Activated naive CD4-positive, alpha-beta T cell treated with anti-CD3 and anti-CD28 coated beads for 36 hours (primary cell): ENCODE data around the gene PYGB. TPM values are rescaled to one million over a fixed set of nuclear protein-coding genes. Genes with fewer than 3 reads are reported as not detected.

ENCODE experiments used
- CTCF ChIA-PET: fragments of 350-600 bp; sonication (Branson Sonifier 250); formaldehyde crosslinking; loops from one replicate; lab custom pipeline; 2021; ENCODE audit warnings: antibody characterized with exemption; lab: Charles Lee
- DNase-seq: peaks from one replicate; pipeline ENCODE4 v3.0.0-alpha.2; 2020
- H3K27ac Mint-ChIP-seq: one replicate; pipeline ENCODE4 v1.8.0; 2021; ENCODE audit warnings: mild to moderate bottlenecking, mixed read lengths
- H3K27me3 Mint-ChIP-seq: one replicate; pipeline ENCODE4 v1.8.0; 2021; ENCODE audit warnings: low read depth, mixed read lengths
- H3K36me3 Mint-ChIP-seq: one replicate; pipeline ENCODE4 v1.8.0; 2021; ENCODE audit warnings: low read depth, mixed read lengths
- H3K4me1 Mint-ChIP-seq: one replicate; pipeline ENCODE4 v1.8.0; 2021; ENCODE audit warnings: low read depth, mixed read lengths
- H3K4me3 Mint-ChIP-seq: one replicate; pipeline ENCODE4 v1.8.0; 2021; ENCODE audit warnings: mild to moderate bottlenecking, moderate library complexity, mixed read lengths
- H3K9me3 Mint-ChIP-seq: one replicate; pipeline ENCODE4 v1.8.0; 2021; ENCODE audit warnings: mixed read lengths
- intact Hi-C: fragments of 100-400 bp; cut with micrococcal nuclease; formaldehyde crosslinking; loops from one replicate; pipeline ENCODE4 v1.15.1; 2023
- total RNA-seq, 2 experiments: library from RNA; stranded (reverse); gene quantifications; one replicate each; pipeline ENCODE4 v1.2.3, GENCODE V29; 2021

PYGB gene
- total RNA-seq, 2 experiments from 2014 or later, result 19.6 to 20.0 TPM

- intact Hi-C loops, result loop anchor here (2.0 to 5.0 kb wide), 3 partner anchors 48 to 301 kb away; partner anchors contain the start of gene PYGB
- no peak overlapping the region for H3K27ac Mint-ChIP-seq
Measured at GRCh38 chr20:25295386-25296093, 47.7 kb downstream of the PYGB start.

GRCh38 chr20:25296094-25297093, 48.5 kb downstream of the PYGB start:
- intact Hi-C loops, result loop anchor here (2.0 to 5.0 kb wide), 3 partner anchors 49 to 302 kb away; partner anchors contain the start of gene PYGB
- CTCF ChIA-PET, result interaction anchor here (0.6 to 3.9 kb wide), 9 partner anchors 11 to 232 kb away, joined by 3 to 49 read pairs (median 4); no protein-coding TSS in a partner anchor
- Mint-ChIP-seq H3K27ac (no peak overlapping the region), H3K4me1 (no peaks in the 10 kb centered on the region), H3K4me3 (no peak overlapping the region), H3K27me3 (no peaks in the 10 kb centered on the region), H3K9me3 (no peaks in the 10 kb centered on the region), H3K36me3 (peaks cover 1% of the 10 kb centered on the region)
- peak; percentile 49 for DNase-seq

More at GRCh38 chr20:25295386-25296093, 47.7 kb downstream of the PYGB start:
- Mint-ChIP-seq H3K36me3 (peaks cover 1% of the 10 kb centered on the region), H3K4me3 (no peak overlapping the region), H3K27me3 (no peaks in the 10 kb centered on the region), H3K4me1 (no peaks in the 10 kb centered on the region), H3K9me3 (no peaks in the 10 kb centered on the region)
- DNase-seq, result no peak
- CTCF ChIA-PET, result interaction anchor here (0.8 to 3.9 kb wide), 13 partner anchors 12 to 301 kb away, joined by 3 to 49 read pairs (median 4); no protein-coding TSS in a partner anchor

DNA sequence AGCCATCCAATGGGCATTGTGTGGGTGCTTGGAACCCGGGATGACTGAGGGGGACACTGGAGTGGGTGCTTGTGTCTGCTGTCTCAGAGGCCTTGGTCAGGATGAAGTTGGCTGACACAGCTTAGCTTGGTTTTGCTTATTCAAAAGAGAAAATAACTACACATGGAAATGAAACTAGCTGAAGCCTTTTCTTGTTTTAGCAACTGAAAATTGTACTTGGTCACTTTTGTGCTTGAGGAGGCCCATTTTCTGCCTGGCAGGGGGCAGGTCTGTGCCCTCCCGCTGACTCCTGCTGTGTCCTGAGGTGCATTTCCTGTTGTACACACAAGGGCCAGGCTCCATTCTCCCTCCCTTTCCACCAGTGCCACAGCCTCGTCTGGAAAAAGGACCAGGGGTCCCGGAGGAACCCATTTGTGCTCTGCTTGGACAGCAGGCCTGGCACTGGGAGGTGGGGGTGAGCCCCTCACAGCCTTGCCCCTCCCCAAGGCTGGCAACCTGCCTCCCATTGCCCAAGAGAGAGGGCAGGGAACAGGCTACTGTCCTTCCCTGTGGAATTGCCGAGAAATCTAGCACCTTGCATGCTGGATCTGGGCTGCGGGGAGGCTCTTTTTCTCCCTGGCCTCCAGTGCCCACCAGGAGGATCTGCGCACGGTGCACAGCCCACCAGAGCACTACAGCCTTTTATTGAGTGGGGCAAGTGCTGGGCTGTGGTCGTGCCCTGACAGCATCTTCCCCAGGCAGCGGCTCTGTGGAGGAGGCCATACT, 49.4 kb downstream of the PYGB start:
- Mint-ChIP-seq H3K9me3 (no peaks in the 10 kb centered on the region), H3K4me3 (no peak overlapping the region), H3K27ac (no peak overlapping the region), H3K36me3 (peaks cover 1% of the 10 kb centered on the region), H3K4me1 (no peaks in the 10 kb centered on the region), H3K27me3 (no peaks in the 10 kb centered on the region)
- intact Hi-C loops, result loop anchor here (2.0 to 5.0 kb wide), 3 partner anchors 50 to 303 kb away; partner anchors contain the start of gene PYGB
- CTCF ChIA-PET, result interaction anchor here (1.0 kb wide), 1 partner anchor 102 kb away, joined by 3 read pairs; no protein-coding TSS in a partner anchor
- DNase-seq, result no peak

DNA sequence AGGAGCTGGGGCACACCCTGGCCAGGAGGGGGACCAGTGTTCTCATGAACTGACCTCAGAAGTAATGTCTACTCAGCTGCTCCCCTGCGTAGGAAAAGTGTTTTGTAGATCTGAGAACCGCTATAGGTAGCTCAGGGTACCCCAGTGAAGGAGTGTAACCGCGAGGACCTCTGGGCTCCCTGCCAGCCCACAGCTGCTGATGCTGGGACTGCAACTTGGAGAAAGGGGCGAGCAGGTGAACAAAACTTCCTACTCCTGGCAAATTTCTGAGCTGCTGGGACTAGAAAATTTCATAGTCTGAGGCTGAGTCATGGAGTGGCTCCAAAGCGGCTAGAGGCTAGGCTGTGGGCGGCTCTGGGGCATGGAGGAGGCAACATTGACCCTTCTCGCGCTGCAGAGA, 51.9 kb downstream of the PYGB start:
- DNase-seq, result no peak
- H3K4me1 Mint-ChIP-seq, result no peaks in the 10 kb centered on the region
- peak overlapping the region; percentile 39 for H3K27ac Mint-ChIP-seq
- peaks cover under 1% of the 10 kb centered on the region for H3K36me3 Mint-ChIP-seq
- no peaks in the 10 kb centered on the region for H3K9me3 Mint-ChIP-seq
- CTCF ChIA-PET, result interaction anchor here (1.1 to 2.8 kb wide), 3 partner anchors 52 to 99 kb away, joined by 4 to 11 read pairs (median 5); partner anchors contain the start of gene PYGB
- H3K4me3 Mint-ChIP-seq, result no peak overlapping the region
- intact Hi-C loops, result loop anchor here (5.0 kb wide), 1 partner anchor 53 kb away; the partner anchor contains the start of gene PYGB
- no peaks in the 10 kb centered on the region for H3K27me3 Mint-ChIP-seq

GRCh38 chr20:25300496-25301170, 52.7 kb downstream of the PYGB start:
- intact Hi-C loops, result no loop called here
- no peak for DNase-seq
- CTCF ChIA-PET, result interaction anchor here (2.8 kb wide), 1 partner anchor 99 kb away, joined by 11 read pairs; no protein-coding TSS in a partner anchor
- no peak overlapping the region for H3K27ac Mint-ChIP-seq
- no peaks in the 10 kb centered on the region for H3K4me1 Mint-ChIP-seq
- H3K9me3 Mint-ChIP-seq, result no peaks in the 10 kb centered on the region
- H3K27me3 Mint-ChIP-seq, result no peaks in the 10 kb centered on the region
- no peaks in the 10 kb centered on the region for H3K36me3 Mint-ChIP-seq
- H3K4me3 Mint-ChIP-seq, result no peak overlapping the region

DNA sequence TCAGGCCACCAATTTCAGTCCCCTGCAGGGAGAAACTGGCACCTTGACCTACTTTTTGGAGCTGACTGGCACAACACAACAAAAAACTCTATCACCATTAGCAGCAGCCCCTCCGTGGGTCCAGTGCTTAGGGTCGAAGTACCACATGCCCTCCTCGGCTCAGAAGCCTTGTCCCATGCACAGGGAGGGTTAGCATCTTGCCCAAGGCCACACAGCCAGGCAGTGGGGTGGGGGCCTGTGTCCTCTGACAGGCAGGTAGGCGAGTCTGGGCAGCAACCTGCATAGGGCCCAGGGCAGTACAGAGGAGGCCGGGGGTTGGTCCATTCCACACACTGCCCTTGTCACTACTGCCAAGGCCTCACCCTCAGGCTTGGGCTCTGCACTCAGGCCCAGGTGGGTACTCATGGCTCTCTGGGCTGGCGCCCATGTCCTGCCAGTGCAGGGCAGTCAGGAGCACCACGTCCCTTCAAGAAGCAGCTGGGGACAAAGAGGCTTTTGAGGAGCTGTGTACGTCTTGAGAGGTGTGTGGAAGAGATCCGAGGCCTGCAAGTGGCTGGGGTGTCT, 53.6 kb downstream of the PYGB start:
- no peak overlapping the region for H3K27ac Mint-ChIP-seq
- intact Hi-C loops, result no loop called here
- no peaks in the 10 kb centered on the region for H3K9me3 Mint-ChIP-seq
- no peak for DNase-seq
- CTCF ChIA-PET, result interaction anchor here (1.0 to 2.8 kb wide), 2 partner anchors 98 kb away, joined by 4 to 11 read pairs; no protein-coding TSS in a partner anchor
- no peaks in the 10 kb centered on the region for H3K36me3 Mint-ChIP-seq
- H3K4me3 Mint-ChIP-seq, result no peak overlapping the region
- H3K4me1 Mint-ChIP-seq, result no peaks in the 10 kb centered on the region
- H3K27me3 Mint-ChIP-seq, result no peaks in the 10 kb centered on the region

GRCh38 chr20:25302596-25302995, 54.7 kb downstream of the PYGB start:
- Mint-ChIP-seq H3K4me1 (no peaks in the 10 kb centered on the region), H3K4me3 (no peak overlapping the region), H3K9me3 (no peaks in the 10 kb centered on the region), H3K27me3 (no peaks in the 10 kb centered on the region), H3K27ac (no peak overlapping the region), H3K36me3 (no peaks in the 10 kb centered on the region)
- intact Hi-C loops, result no loop called here
- CTCF ChIA-PET, result interaction anchor here (1.0 kb wide), 1 partner anchor 97 kb away, joined by 4 read pairs; no protein-coding TSS in a partner anchor
- no peak for DNase-seq

DNA sequence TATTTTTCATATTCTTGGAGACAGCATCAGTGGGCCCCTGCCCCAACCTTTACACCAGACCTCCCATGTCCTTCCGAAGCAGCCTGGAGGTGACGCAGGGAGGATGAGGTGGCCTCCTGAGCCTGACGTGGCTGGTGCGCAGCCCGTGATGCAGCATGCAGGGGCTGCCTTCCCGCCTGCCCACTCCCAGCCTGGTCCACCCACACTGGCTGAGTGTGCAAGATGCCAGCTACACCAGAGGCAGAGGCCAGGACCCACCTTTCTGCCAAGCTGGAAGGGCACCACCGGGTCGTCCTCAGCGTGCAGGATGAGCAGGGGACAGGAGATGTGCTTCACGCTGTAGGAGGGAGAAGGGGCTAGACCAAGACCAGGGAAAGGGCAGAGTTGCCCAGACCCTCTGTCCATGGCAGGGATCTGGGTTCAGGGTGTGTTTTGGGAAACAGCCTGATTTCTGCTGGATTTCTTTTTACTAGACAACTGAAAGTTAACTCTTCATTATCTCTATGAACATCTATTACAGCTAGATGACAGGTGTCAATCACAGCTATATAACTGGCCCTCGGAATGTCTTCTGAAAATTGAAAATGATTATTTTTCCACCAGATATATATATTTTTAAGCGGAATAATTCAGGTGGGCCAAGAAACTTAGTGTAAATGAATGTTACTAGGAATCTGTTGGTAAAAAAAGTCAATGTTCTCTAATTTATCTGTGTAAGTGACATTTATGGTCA, 55.6 kb downstream of the PYGB start:
- Mint-ChIP-seq H3K36me3 (no peaks in the 10 kb centered on the region), H3K9me3 (no peaks in the 10 kb centered on the region), H3K27ac (no peak overlapping the region), H3K27me3 (no peaks in the 10 kb centered on the region), H3K4me1 (no peaks in the 10 kb centered on the region), H3K4me3 (no peak overlapping the region)
- intact Hi-C loops, result no loop called here
- CTCF ChIA-PET, result no interaction called here
- no peak for DNase-seq

GRCh38 chr20:25304025-25304549, 56.2 kb downstream of the PYGB start:
- Mint-ChIP-seq H3K9me3 (no peaks in the 10 kb centered on the region), H3K36me3 (no peaks in the 10 kb centered on the region), H3K27ac (no peak overlapping the region), H3K4me1 (no peaks in the 10 kb centered on the region), H3K4me3 (no peak overlapping the region), H3K27me3 (no peaks in the 10 kb centered on the region)
- no peak for DNase-seq
- intact Hi-C loops, result no loop called here
- CTCF ChIA-PET, result no interaction called here
